C4-2B (cell line): ENCODE measurements around the gene ATP11A.
"Not testable (repeated sequence)": the region's sequence is repeated elsewhere in the genome, so short reads cannot be mapped to it uniquely, and the experiment has no call there.

Experiments
- H3K27ac ChIP-seq: fragments of 450-650 bp; 2 replicates; pipeline ENCODE4 v1.5.1; 2017
- CTCF ChIP-seq: fragments of 450-650 bp; conservative IDR thresholded peaks from 2 replicates; pipeline ENCODE4 v1.5.1; 2017; ENCODE audit warnings: mild to moderate bottlenecking
- ZFX ChIP-seq: fragments of 450-650 bp; IDR thresholded peaks from 2 replicates; pipeline ENCODE4 v1.6.1; 2017

The ATP11A gene

GRCh38 chr13:112708560-112709240 is 18.9 kb downstream of the ATP11A start:
- TF ChIP-seq ZFX (no peak), CTCF (no peak)
- H3K27ac ChIP-seq, result no peak overlapping the region

GRCh38 chr13:112709316-112709715 is 19.5 kb downstream of the ATP11A start:
- H3K27ac ChIP-seq, result not testable (repeated sequence)

- H3K27ac ChIP-seq, result no peak overlapping the region
- TF ChIP-seq CTCF (no peak), ZFX (no peak)
Observed at GRCh38 chr13:112709825-112710783, 20.3 kb downstream of the ATP11A start.

GRCh38 chr13:112710855-112711527 is 21.2 kb downstream of the ATP11A start:
- H3K27ac ChIP-seq, result no peak overlapping the region

GRCh38 chr13:112711528-112712265 is 21.9 kb downstream of the ATP11A start:
- TF ChIP-seq CTCF, result no peak
- TF ChIP-seq ZFX, result no peak
- no peak overlapping the region for H3K27ac ChIP-seq

More at GRCh38 chr13:112710855-112711527, 21.2 kb downstream of the ATP11A start:
- TF ChIP-seq CTCF (no peak), ZFX (no peak)

- H3K27ac ChIP-seq, result no peak overlapping the region
- no peak for TF ChIP-seq ZFX
- TF ChIP-seq CTCF, result no peak
Observed at GRCh38 chr13:112712451-112713207, 22.8 kb downstream of the ATP11A start.
